ENCODE data around the gene ZNF268. TPM values are rescaled to one million over a fixed set of nuclear protein-coding genes. Genes with fewer than 3 reads are reported as not detected.

ZNF268 gene
- total RNA-seq, 1 experiment from 2014 or later: 38.2 TPM

DNA sequence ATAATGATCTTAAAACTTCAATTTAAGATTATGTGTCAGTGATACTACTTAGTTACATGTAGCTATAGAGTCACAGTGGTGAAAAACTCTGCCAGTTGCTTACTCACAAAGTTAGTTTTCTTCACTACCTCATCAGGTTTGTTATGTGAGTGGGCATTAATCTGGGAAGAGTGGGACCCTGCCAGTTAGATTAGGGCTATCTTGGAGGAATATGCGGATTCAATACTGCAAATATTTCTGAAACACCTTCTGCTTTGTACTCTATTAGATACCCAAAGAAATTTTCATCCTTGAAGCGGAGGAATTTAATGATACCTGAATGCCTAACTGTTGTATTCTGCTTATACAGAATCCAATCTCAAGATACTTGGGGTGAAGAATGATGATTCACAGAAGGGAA, 25.1 kb downstream of the ZNF268 start:
- no peak for DNase-seq
- no peak overlapping the region for H4K91ac ChIP-seq (ENCODE audit: insufficient read length, low read depth, low read length)
- H3K56ac ChIP-seq (ENCODE audit: insufficient read length, low read depth, low read length): no peak overlapping the region
- H3K4me2 ChIP-seq (ENCODE audit: insufficient read depth, insufficient read length, low read length): no peak overlapping the region
- Mint-ChIP-seq H3K36me3 (ENCODE audit: insufficient read depth in 1 of 3, low read depth in 3 of 3) (peaks cover 50 to 60% (median 51%) of the 10 kb centered on the region in 3 experiments), H3K27ac (no peak overlapping the region), H3K27me3 (ENCODE audit: low read depth) (peaks cover 20% of the 10 kb centered on the region), H3K4me3 (no peak overlapping the region), H3K4me1 (no peaks in the 10 kb centered on the region), H3K9me3 (peaks cover 93 to 96% of the 10 kb centered on the region in 2 experiments)
- no peaks in the 10 kb centered on the region for H3K79me1 ChIP-seq (ENCODE audit: insufficient read depth, low read depth, low read length, poor library complexity, severe bottlenecking)
- no peak overlapping the region for H4K5ac ChIP-seq (ENCODE audit: insufficient read length, low read depth, low read length)
- H2BK20ac ChIP-seq (ENCODE audit: low read depth, low read length, poor library complexity, severe bottlenecking): no peak overlapping the region
- no peaks in the 10 kb centered on the region for H3K4me1 ChIP-seq (ENCODE audit: insufficient read depth, low read length)
- H2BK12ac ChIP-seq (ENCODE audit: insufficient read length, low read depth, low read length): no peak overlapping the region
- H3K9me3 ChIP-seq (ENCODE audit: control insufficient read depth, low read depth, low read length): peaks cover 81% of the 10 kb centered on the region
- no peaks in the 10 kb centered on the region for H3K23me2 ChIP-seq (ENCODE audit: insufficient read length, low read depth, low read length, poor library complexity, severe bottlenecking)
- no peak overlapping the region for H2BK15ac ChIP-seq (ENCODE audit: low read depth, low read length)
- H3K9ac ChIP-seq (ENCODE audit: extremely low read depth, insufficient read length, low read length): no peak overlapping the region
- H4K20me1 ChIP-seq (ENCODE audit: control insufficient read depth, insufficient read depth, insufficient read length): no peaks in the 10 kb centered on the region
- TF ChIP-seq, protein P1, sequence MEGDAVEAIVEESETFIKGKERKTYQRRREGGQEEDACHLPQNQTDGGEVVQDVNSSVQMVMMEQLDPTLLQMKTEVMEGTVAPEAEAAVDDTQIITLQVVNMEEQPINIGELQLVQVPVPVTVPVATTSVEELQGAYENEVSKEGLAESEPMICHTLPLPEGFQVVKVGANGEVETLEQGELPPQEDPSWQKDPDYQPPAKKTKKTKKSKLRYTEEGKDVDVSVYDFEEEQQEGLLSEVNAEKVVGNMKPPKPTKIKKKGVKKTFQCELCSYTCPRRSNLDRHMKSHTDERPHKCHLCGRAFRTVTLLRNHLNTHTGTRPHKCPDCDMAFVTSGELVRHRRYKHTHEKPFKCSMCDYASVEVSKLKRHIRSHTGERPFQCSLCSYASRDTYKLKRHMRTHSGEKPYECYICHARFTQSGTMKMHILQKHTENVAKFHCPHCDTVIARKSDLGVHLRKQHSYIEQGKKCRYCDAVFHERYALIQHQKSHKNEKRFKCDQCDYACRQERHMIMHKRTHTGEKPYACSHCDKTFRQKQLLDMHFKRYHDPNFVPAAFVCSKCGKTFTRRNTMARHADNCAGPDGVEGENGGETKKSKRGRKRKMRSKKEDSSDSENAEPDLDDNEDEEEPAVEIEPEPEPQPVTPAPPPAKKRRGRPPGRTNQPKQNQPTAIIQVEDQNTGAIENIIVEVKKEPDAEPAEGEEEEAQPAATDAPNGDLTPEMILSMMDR (conservative IDR thresholded peaks at IDR 0.05): no peak
- H2AK5ac ChIP-seq (ENCODE audit: insufficient read length, low read length): no peak overlapping the region
- H3K14ac ChIP-seq (ENCODE audit: insufficient read depth, low read length): no peak overlapping the region
- no peaks in the 10 kb centered on the region for H3K27me3 ChIP-seq (ENCODE audit: insufficient read depth, low read length)
- H2AFZ ChIP-seq (ENCODE audit: low read length): no peak overlapping the region
- H2BK120ac ChIP-seq (ENCODE audit: low read depth, low read length, poor library complexity, severe bottlenecking): no peak overlapping the region
- H3K79me2 ChIP-seq (ENCODE audit: insufficient read depth, low read length): no peaks in the 10 kb centered on the region
- H4K8ac ChIP-seq (replicated peaks; ENCODE audit: insufficient read length, low read depth, low read length): no peak overlapping the region
- no peak overlapping the region for H3K18ac ChIP-seq (ENCODE audit: insufficient read length, low read depth, low read length)
- no peak overlapping the region for H3K4ac ChIP-seq (ENCODE audit: low read depth, low read length)
- no CpG with 5 or more reads among the region's 2 CpGs for WGBS (ENCODE audit: extremely low coverage, insufficient read length, low lambda C conversion rate)
- H3K23ac ChIP-seq (ENCODE audit: insufficient read length, low read depth, low read length): no peak overlapping the region
- H2BK5ac ChIP-seq (ENCODE audit: insufficient read length, low read length): no peak overlapping the region
- no peak overlapping the region for H3K27ac ChIP-seq (ENCODE audit: insufficient read length, low read depth, low read length)
- no peak overlapping the region for H3T11ph ChIP-seq (ENCODE audit: low read length)
